Posterior vena cava (tissue), 2 donors: ENCODE data around the gene TSEN15. TPM values are rescaled to one million over a fixed set of nuclear protein-coding genes. Genes with fewer than 3 reads are reported as not detected.
A peak's percentile ranks its signal among the peaks of the same experiment; 100 is the strongest.

Source experiments
- DNase-seq: peaks from one replicate; pipeline ENCODE4 v3.0.0-alpha.2; 2020; ENCODE audit warnings: low spot score
- intact Hi-C, 2 donors: fragments of 100-400 bp; cut with DNase I; formaldehyde crosslinking; loops; one replicate each; pipeline versions ENCODE4 v1.14.1 to v1.14.2; 2022 to 2023
- long read RNA-seq, 2 donors: library from polyadenylated mRNA; unstranded; transcript quantifications; one replicate each; pipeline ENCODE4 v2.0.0, GENCODE V29; 2020 to 2021
- total RNA-seq, 2 donors: library from RNA; stranded (reverse); fragmentation: NEBNext Ultra II Directional; extraction: Animal tissue kit (Norgen Biotek cat#: 25700); gene quantifications; one replicate each; pipeline ENCODE4 v1.2.1, GENCODE V29; 2021
- donor health status: DM: yes; HTN: yes; CAD: no.
- donor health status: DM: yes; HTN: yes; CAD: no.

The TSEN15 gene
- 10 to 100 TPM; 27.7 to 32.5 TPM for total RNA-seq
- long read RNA-seq, donor 1, transcript TSEN15-216 (5 exons, 1,986 nt): major isoform, 17 of 26 reads
- long read RNA-seq, donor 1, partial matches to known transcripts: 2 of 26 reads
- long read RNA-seq, donor 1, other reads (novel, unspliced or antisense): 2 of 26 reads
- long read RNA-seq, donor 2, transcript TSEN15-203 (4 exons, 1,844 nt): minor isoform, 7 of 50 reads
- long read RNA-seq, donor 2, transcript TSEN15-216 (5 exons, 1,986 nt): major isoform, 35 of 50 reads
- long read RNA-seq, donor 2, partial matches to known transcripts: 2 of 50 reads
- long read RNA-seq, donor 2, other reads (novel, unspliced or antisense): 1 of 50 reads

- peak; percentile 93 for DNase-seq
- intact Hi-C loops: no loop called here
Measured at GRCh38 chr1:184051485-184052193, at the start of gene TSEN15. Gene TSEN15, plus strand, starts transcription at chr1:184051730. Its CDS starts 26 bp downstream, at chr1:184051756.

DNA sequence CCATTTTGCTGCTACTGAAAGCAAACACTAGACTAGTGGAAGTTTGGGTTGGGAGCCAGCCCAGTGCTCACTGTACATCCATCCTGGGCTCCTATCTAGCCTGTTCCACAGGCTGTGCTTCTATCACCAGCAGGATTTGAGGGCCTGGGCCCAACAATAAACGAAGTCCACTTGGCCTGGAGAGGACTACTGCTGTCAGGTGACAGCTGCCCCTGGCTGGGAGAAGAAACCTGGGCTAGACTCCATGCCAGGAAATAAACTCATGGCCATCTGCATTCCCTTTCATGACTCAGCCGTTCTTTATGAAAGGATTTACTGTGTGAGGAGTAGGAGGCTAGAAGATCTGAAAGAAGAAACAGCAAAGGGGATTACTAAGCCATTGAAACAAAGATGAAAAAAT lies 49.5 kb upstream of the TSEN15 start:
- intact Hi-C loops: no loop called here
- no peak for DNase-seq

DNA sequence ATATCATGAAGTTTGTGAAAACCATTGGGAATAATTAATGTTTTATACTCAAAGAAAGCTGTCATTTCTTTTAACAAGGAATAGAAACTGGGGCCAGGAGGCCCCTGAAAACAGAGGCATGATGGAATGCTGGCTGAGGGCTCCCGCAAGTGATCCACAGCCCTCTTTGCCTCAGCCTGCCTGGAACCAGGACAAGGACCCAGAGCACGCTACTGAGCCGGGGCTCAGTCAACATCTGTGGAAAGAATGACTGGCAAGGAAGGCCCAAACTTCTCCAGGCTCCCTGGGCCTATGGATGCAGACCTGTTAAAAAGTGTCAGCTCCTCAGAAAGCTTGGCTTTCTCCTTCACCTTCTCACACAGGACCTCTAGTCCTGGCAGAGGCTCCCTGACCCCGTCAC lies 46.6 kb upstream of the TSEN15 start:
- intact Hi-C loops: no loop called here
- DNase-seq: no peak

GRCh38 chr1:184005506-184005905 lies 46.0 kb upstream of the TSEN15 start:
- no peak for DNase-seq
- intact Hi-C loops: no loop called here

- intact Hi-C loops: no loop called here
- DNase-seq: no peak
Measured at GRCh38 chr1:184010788-184011187, 40.7 kb upstream of the TSEN15 start.

- DNase-seq: no peak
- intact Hi-C loops: no loop called here
Measured at GRCh38 chr1:184012187-184012586, 39.3 kb upstream of the TSEN15 start.

- intact Hi-C loops: no loop called here
- DNase-seq: no peak
Measured at GRCh38 chr1:184014271-184014670, 37.3 kb upstream of the TSEN15 start.

- intact Hi-C loops: no loop called here
- no peak for DNase-seq
Measured at GRCh38 chr1:184016169-184016568, 35.4 kb upstream of the TSEN15 start.

GRCh38 chr1:184017306-184017705 lies 34.2 kb upstream of the TSEN15 start:
- intact Hi-C loops: no loop called here
- no peak for DNase-seq

DNA sequence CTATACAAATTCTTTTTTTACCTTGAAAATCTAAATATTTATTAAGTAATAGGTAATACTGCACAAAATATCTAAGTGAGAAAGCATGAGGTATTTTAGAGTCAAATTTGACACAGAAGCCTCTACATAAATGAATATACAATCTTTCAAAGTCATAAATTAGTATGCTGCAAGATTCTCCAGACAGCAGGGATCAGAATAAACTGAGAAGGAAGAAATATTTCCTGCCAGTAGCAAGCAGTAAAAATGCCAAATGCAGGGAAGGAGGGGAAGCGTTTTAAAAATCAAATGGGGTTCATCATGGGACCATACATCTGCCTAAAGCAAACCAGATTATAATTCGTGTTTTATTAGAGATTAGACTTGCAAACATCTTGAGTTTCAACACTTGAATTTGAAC lies 32.9 kb upstream of the TSEN15 start:
- DNase-seq: no peak
- intact Hi-C loops: no loop called here

- intact Hi-C loops: no loop called here
Measured at GRCh38 chr1:184019069-184019468, 32.5 kb upstream of the TSEN15 start.

GRCh38 chr1:184019506-184019905 lies 32.0 kb upstream of the TSEN15 start:
- no peak for DNase-seq
- intact Hi-C loops: no loop called here

More at GRCh38 chr1:184019069-184019468, 32.5 kb upstream of the TSEN15 start:
- DNase-seq: no peak

GRCh38 chr1:184020328-184020727 lies 31.2 kb upstream of the TSEN15 start:
- no peak for DNase-seq
- intact Hi-C loops: loop anchor here in 1 of 2 donors (5.0 kb wide), 1 partner anchor 53 kb away; no protein-coding TSS in a partner anchor

DNA sequence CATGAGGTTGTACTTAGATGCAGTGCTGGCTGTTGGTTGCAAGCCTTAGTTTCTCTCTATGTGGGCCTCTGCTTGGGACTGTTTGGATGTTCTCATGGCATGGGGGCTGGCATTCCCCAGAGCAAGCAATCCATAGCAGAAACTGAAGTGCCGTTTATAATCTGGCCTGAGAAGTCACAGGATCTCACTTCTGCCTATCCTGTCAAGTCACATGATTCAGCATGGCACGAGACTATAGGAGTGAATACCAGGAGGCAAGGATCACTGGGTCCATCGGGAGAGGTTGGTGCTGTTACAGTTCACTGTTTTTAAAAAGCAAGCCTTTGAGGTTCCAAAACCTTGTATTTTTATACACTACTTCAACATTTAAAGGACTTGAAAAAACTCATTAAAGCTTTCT lies 30.7 kb upstream of the TSEN15 start:
- DNase-seq: no peak
- intact Hi-C loops: loop anchor here in 1 of 2 donors (5.0 kb wide), 1 partner anchor 54 kb away; no protein-coding TSS in a partner anchor

- intact Hi-C loops: loop anchor here in 1 of 2 donors (5.0 kb wide), 1 partner anchor 54 kb away; no protein-coding TSS in a partner anchor
- DNase-seq: no peak
Measured at GRCh38 chr1:184021728-184022127, 29.8 kb upstream of the TSEN15 start.

GRCh38 chr1:184022668-184023067 lies 28.9 kb upstream of the TSEN15 start:
- intact Hi-C loops: loop anchor here in 1 of 2 donors (5.0 kb wide), 1 partner anchor 55 kb away; no protein-coding TSS in a partner anchor
- DNase-seq: no peak

GRCh38 chr1:184023171-184023570 lies 28.4 kb upstream of the TSEN15 start:
- intact Hi-C loops: loop anchor here in 1 of 2 donors (5.0 kb wide), 1 partner anchor 56 kb away; no protein-coding TSS in a partner anchor
- DNase-seq: no peak

- DNase-seq: no peak
- intact Hi-C loops: no loop called here
Measured at GRCh38 chr1:184025242-184025675, 26.3 kb upstream of the TSEN15 start.

DNA sequence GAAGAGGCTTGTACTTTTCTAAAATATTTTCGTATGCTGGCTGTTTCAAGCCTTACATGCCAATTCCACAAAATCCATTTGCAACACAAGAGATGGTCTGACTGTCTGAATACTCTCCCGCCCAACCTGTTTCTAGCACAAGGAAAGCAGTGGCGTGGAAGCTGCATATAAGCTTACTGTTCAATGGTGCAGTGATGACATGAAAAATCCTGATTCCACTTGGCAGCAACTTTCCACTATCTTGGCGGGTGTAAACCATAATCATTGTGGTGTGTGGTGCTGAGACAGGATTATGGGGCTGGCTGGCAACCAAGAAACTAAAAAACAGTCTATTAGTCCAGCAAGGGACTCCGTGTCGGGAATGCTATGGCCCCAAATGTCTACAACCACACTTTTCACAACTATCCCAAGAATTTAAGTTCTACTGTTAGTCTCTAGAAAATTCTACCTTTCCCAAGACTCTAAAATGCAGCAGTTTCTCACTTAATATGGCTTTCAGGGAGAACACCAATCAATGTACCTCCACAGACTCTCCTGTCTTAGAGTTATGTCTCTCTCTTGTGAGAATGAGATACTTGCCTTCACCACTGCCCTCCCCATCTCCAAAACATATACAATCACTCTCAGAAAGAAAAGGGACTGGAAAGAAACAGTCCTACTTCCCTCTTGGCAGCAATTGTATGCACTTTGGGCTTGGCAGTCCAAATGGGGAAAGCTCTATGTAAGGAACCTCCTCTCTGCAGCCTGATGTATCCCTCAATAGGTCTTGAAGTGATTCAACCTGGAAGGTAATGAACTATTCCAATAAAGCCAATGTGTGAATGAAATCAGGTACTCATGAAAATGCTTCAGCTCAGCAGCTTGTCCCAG lies 23.5 kb upstream of the TSEN15 start:
- DNase-seq: no peak
- intact Hi-C loops: no loop called here
